Measurements from ENCODE around the gene ZFYVE19. TPM values are rescaled to one million over a fixed set of nuclear protein-coding genes. Genes with fewer than 3 reads are reported as not detected.

The ZFYVE19 gene
- 10 to 100 TPM in 6 of 8 experiments, 1 to 10 TPM in 2; 9.4 to 21.2 (median 12.8) TPM for total RNA-seq

- ATAC-seq (replicated peaks in 6 of 8) = peak; percentile 98 to 99 (median 98)
- in situ Hi-C loops (cut with MboI; ENCODE audit: low pct_unique_long_range_greater_than_20kb in 2 of 9, low sequenced_read_pairs in 9 of 9, unreplicated experiment in 9 of 9) = no loop called here
- peak within 1 kb of the TSS; percentile 87 to 89 for H3K27ac ChIP-seq
These were observed at the start of gene ZFYVE19, which contains the start of gene DNAJC17 for GRCh38 chr15:40807028-40807887. TSS of gene ZFYVE19 (plus strand) at chr15:40807089. CDS start at chr15:40807590, 501 bp downstream. TSS of gene DNAJC17 (minus strand) at chr15:40807473. CDS start at chr15:40807446, 27 bp downstream.

GRCh38 chr15:40759961-40760360, 46.9 kb upstream of the ZFYVE19 start:
- Histone ChIP-seq H3K27ac (no peak overlapping the region), H3K4me3 (no peak overlapping the region), H3K4me1 (replicated peaks in 1 of 2) (peaks cover 14 to 18% of the 10 kb centered on the region in 2 donors)
- in situ Hi-C loops (cut with MboI; ENCODE audit: low pct_unique_long_range_greater_than_20kb in 2 of 9, low sequenced_read_pairs in 9 of 9, unreplicated experiment in 9 of 9) = no loop called here
- no peak for ATAC-seq (replicated peaks in 6 of 8)
- WGBS, 10 experiments = 94 to 100% (median 100%) methylated on average over 1 to 3 of the region's 5 CpGs; no CpG with 5 or more reads in 4 of the 10 experiments

More at GRCh38 chr15:40807028-40807887, at the start of gene ZFYVE19, which contains the start of gene DNAJC17:
- peaks cover 5 to 6% of the 10 kb centered on the region in 2 donors for H3K4me1 ChIP-seq (replicated peaks in 1 of 2)
- 0 to 10% (median 0%) methylated on average over 3 to 21 of the region's 64 CpGs; no CpG with 5 or more reads in 2 of the 10 experiments for WGBS, 10 experiments
- H3K4me3 ChIP-seq = peak within 1 kb of the TSS; percentile 83 to 96 (median 92)

GRCh38 chr15:40762919-40763800, 43.7 kb upstream of the ZFYVE19 start:
- Histone ChIP-seq H3K4me3 (peak overlapping the region; percentile 32 to 46 (median 41)), H3K4me1 (replicated peaks in 1 of 2) (peaks cover 5 to 23% of the 10 kb centered on the region in 2 donors), H3K27ac (no peak overlapping the region)
- 63 to 100% (median 83%) methylated on average over 1 to 25 of the region's 55 CpGs; no CpG with 5 or more reads in 2 of the 10 experiments for WGBS, 10 experiments
- in situ Hi-C loops (cut with MboI; ENCODE audit: low pct_unique_long_range_greater_than_20kb in 2 of 9, low sequenced_read_pairs in 9 of 9, unreplicated experiment in 9 of 9) = no loop called here
- ATAC-seq (replicated peaks in 6 of 8) = peak in 7 of 8 experiments; percentile 10 to 46 (median 27)

- H3K27ac ChIP-seq = peak within 1 kb of the TSS in 1 of 2 donors; percentile 2
These were observed 42.9 kb upstream of the ZFYVE19 start, which contains the start of gene GCHFR for GRCh38 chr15:40763801-40764628. TSS of gene GCHFR (plus strand) at chr15:40764068. CDS start at chr15:40764181, 113 bp downstream.

GRCh38 chr15:40764629-40765103, 42.2 kb upstream of the ZFYVE19 start:
- ATAC-seq (replicated peaks in 6 of 8) = no peak

More at GRCh38 chr15:40763801-40764628, 42.9 kb upstream of the ZFYVE19 start, which contains the start of gene GCHFR:
- Histone ChIP-seq H3K4me1 (replicated peaks in 1 of 2) (peaks cover 5 to 23% of the 10 kb centered on the region in 2 donors), H3K4me3 (peak within 1 kb of the TSS; percentile 32 to 46 (median 41))
- WGBS, 10 experiments = 0 to 10% (median 8%) methylated on average over 3 to 18 of the region's 75 CpGs; no CpG with 5 or more reads in 5 of the 10 experiments
- in situ Hi-C loops (cut with MboI; ENCODE audit: low pct_unique_long_range_greater_than_20kb in 2 of 9, low sequenced_read_pairs in 9 of 9, unreplicated experiment in 9 of 9) = no loop called here
- peak; percentile 66 to 86 (median 82) for ATAC-seq (replicated peaks in 6 of 8)

GRCh38 chr15:40766194-40766815, 40.6 kb upstream of the ZFYVE19 start:
- Histone ChIP-seq H3K4me3 (no peak overlapping the region), H3K27ac (no peak overlapping the region), H3K4me1 (replicated peaks in 1 of 2) (peaks cover 5 to 23% of the 10 kb centered on the region in 2 donors)
- no peak for ATAC-seq (replicated peaks in 6 of 8)
- in situ Hi-C loops (cut with MboI; ENCODE audit: low pct_unique_long_range_greater_than_20kb in 2 of 9, low sequenced_read_pairs in 9 of 9, unreplicated experiment in 9 of 9) = no loop called here
- WGBS, 10 experiments = 25 to 100% (median 64%) methylated on average over 1 to 3 of the region's 7 CpGs; no CpG with 5 or more reads in 2 of the 10 experiments

More at GRCh38 chr15:40764629-40765103, 42.2 kb upstream of the ZFYVE19 start:
- Histone ChIP-seq H3K27ac (no peak overlapping the region), H3K4me3 (peak overlapping the region; percentile 32 to 46 (median 41)), H3K4me1 (replicated peaks in 1 of 2) (peaks cover 5 to 23% of the 10 kb centered on the region in 2 donors)
- 0 to 90% (median 58%) methylated on average over 1 to 6 of the region's 8 CpGs; no CpG with 5 or more reads in 3 of the 10 experiments for WGBS, 10 experiments
- in situ Hi-C loops (cut with MboI; ENCODE audit: low pct_unique_long_range_greater_than_20kb in 2 of 9, low sequenced_read_pairs in 9 of 9, unreplicated experiment in 9 of 9) = no loop called here

GRCh38 chr15:40766906-40767837, 39.7 kb upstream of the ZFYVE19 start:
- Histone ChIP-seq H3K27ac (no peak overlapping the region), H3K4me3 (no peak overlapping the region), H3K4me1 (replicated peaks in 1 of 2) (peaks cover 5 to 23% of the 10 kb centered on the region in 2 donors)
- WGBS, 10 experiments = 72 to 100% (median 83%) methylated on average over 1 to 14 of the region's 32 CpGs; no CpG with 5 or more reads in 4 of the 10 experiments
- in situ Hi-C loops (cut with MboI; ENCODE audit: low pct_unique_long_range_greater_than_20kb in 2 of 9, low sequenced_read_pairs in 9 of 9, unreplicated experiment in 9 of 9) = no loop called here
- no peak for ATAC-seq (replicated peaks in 6 of 8)

- WGBS, 10 experiments = 76 to 100% (median 80%) methylated on average over 2 to 15 of the region's 29 CpGs; no CpG with 5 or more reads in 6 of the 10 experiments
- no peak overlapping the region for H3K4me3 ChIP-seq
- no peak for ATAC-seq (replicated peaks in 6 of 8)
- in situ Hi-C loops (cut with MboI; ENCODE audit: low pct_unique_long_range_greater_than_20kb in 2 of 9, low sequenced_read_pairs in 9 of 9, unreplicated experiment in 9 of 9) = no loop called here
- H3K4me1 ChIP-seq (replicated peaks in 1 of 2) = peaks cover 2 to 20% of the 10 kb centered on the region in 2 donors
- no peak overlapping the region for H3K27ac ChIP-seq
These were observed 38.9 kb upstream of the ZFYVE19 start for GRCh38 chr15:40767838-40768500.

GRCh38 chr15:40768521-40769273, 38.2 kb upstream of the ZFYVE19 start:
- H3K4me1 ChIP-seq (replicated peaks in 1 of 2) = peaks cover 0 to 14% of the 10 kb centered on the region in 2 donors
- no peak overlapping the region for H3K4me3 ChIP-seq
- in situ Hi-C loops (cut with MboI; ENCODE audit: low pct_unique_long_range_greater_than_20kb in 2 of 9, low sequenced_read_pairs in 9 of 9, unreplicated experiment in 9 of 9) = no loop called here
- H3K27ac ChIP-seq = no peak overlapping the region
- 72 to 100% (median 90%) methylated on average over 1 to 6 of the region's 21 CpGs; no CpG with 5 or more reads in 4 of the 10 experiments for WGBS, 10 experiments
- peak in 1 of 8 experiments; percentile 12 for ATAC-seq (replicated peaks in 6 of 8)
